HS-5 (cell line): ENCODE results near the gene PBX3.
A peak's percentile ranks its signal among the peaks of the same experiment; 100 is the strongest.
"Not testable (repeated sequence)": the region's sequence is repeated elsewhere in the genome, so short reads cannot be mapped to it uniquely, and the experiment has no call there.

Experiments
- DNase-seq: peaks from one replicate; pipeline ENCODE4 v3.0.0-alpha.2; 2012; ENCODE audit warnings: low read depth

PBX3 gene

GRCh38 chr9:125822902-125823301, 75.7 kb downstream of the PBX3 start:
- no peak for DNase-seq

GRCh38 chr9:125823874-125824406, 76.8 kb downstream of the PBX3 start:
- DNase-seq: not testable (repeated sequence)

- no peak for DNase-seq
Measured at GRCh38 chr9:125825762-125826161, 78.6 kb downstream of the PBX3 start.

GRCh38 chr9:125826850-125827249, 79.7 kb downstream of the PBX3 start:
- DNase-seq: no peak

- DNase-seq: no peak
Measured at GRCh38 chr9:125829743-125830142, 82.6 kb downstream of the PBX3 start.

- no peak for DNase-seq
Measured at GRCh38 chr9:125831054-125831453, 83.9 kb downstream of the PBX3 start.

GRCh38 chr9:125831616-125832015, 84.4 kb downstream of the PBX3 start:
- DNase-seq: no peak

- DNase-seq: no peak
Measured at GRCh38 chr9:125835655-125836054, 88.5 kb downstream of the PBX3 start.

- no peak for DNase-seq
Measured at GRCh38 chr9:125839317-125839716, 92.1 kb downstream of the PBX3 start.

GRCh38 chr9:125841444-125841843, 94.3 kb downstream of the PBX3 start:
- DNase-seq: no peak

GRCh38 chr9:125842242-125842641, 95.1 kb downstream of the PBX3 start:
- DNase-seq: no peak

GRCh38 chr9:125843646-125844045, 96.5 kb downstream of the PBX3 start:
- no peak for DNase-seq

- no peak for DNase-seq
Measured at GRCh38 chr9:125844611-125845010, 97.4 kb downstream of the PBX3 start.

- DNase-seq: no peak
Measured at GRCh38 chr9:125845271-125845808, 98.2 kb downstream of the PBX3 start.

- DNase-seq: no peak
Measured at GRCh38 chr9:125847735-125848134, 100.6 kb downstream of the PBX3 start.

- no peak for DNase-seq
Measured at GRCh38 chr9:125850106-125850632, 103.0 kb downstream of the PBX3 start.

- no peak for DNase-seq
Measured at GRCh38 chr9:125850763-125851162, 103.6 kb downstream of the PBX3 start.

- DNase-seq: no peak
Measured at GRCh38 chr9:125851979-125852378, 104.8 kb downstream of the PBX3 start.

GRCh38 chr9:125852386-125852785, 105.2 kb downstream of the PBX3 start:
- no peak for DNase-seq

- DNase-seq: no peak
Measured at GRCh38 chr9:125854553-125855275, 107.5 kb downstream of the PBX3 start.

GRCh38 chr9:125856331-125856730, 109.2 kb downstream of the PBX3 start:
- no peak for DNase-seq

GRCh38 chr9:125861405-125862058, 114.4 kb downstream of the PBX3 start:
- peak; percentile 30 for DNase-seq

- DNase-seq: no peak
Measured at GRCh38 chr9:125863923-125864322, 116.8 kb downstream of the PBX3 start.
